ENCODE data around the gene ERP44.
"Not testable (repeated sequence)": the region's sequence is repeated elsewhere in the genome, so short reads cannot be mapped to it uniquely, and the experiment has no call there.

ERP44 gene

GRCh38 chr9:99998266-99998665 lies 100.5 kb downstream of the ERP44 start:
- no peak for DNase-seq

- not testable (repeated sequence) for DNase-seq
Observed at GRCh38 chr9:99990508-99990907, 108.3 kb downstream of the ERP44 start.

- no peak for DNase-seq
Observed at GRCh38 chr9:99986642-99987041, 112.2 kb downstream of the ERP44 start.

GRCh38 chr9:99980598-99980997 lies 118.2 kb downstream of the ERP44 start:
- no peak for DNase-seq

- DNase-seq, result no peak
Observed at GRCh38 chr9:99978221-99978620, 120.6 kb downstream of the ERP44 start.

GRCh38 chr9:99977033-99977792 lies 121.6 kb downstream of the ERP44 start:
- DNase-seq, result no peak

- DNase-seq, result no peak
Observed at GRCh38 chr9:99973455-99973854, 125.3 kb downstream of the ERP44 start.

- no peak for DNase-seq
Observed at GRCh38 chr9:99971410-99971809, 127.4 kb downstream of the ERP44 start.

- DNase-seq, result no peak
Observed at GRCh38 chr9:99970481-99970880, 128.3 kb downstream of the ERP44 start.

- no peak for DNase-seq
Observed at GRCh38 chr9:99967457-99967856, 131.3 kb downstream of the ERP44 start.

GRCh38 chr9:99966716-99967115 lies 132.1 kb downstream of the ERP44 start:
- DNase-seq, result no peak

- no peak for DNase-seq
Observed at GRCh38 chr9:99966001-99966400, 132.8 kb downstream of the ERP44 start.

GRCh38 chr9:99964336-99964735 lies 134.5 kb downstream of the ERP44 start:
- no peak for DNase-seq

GRCh38 chr9:99962680-99963261 lies 136.0 kb downstream of the ERP44 start:
- no peak for DNase-seq

- DNase-seq, result no peak
Observed at GRCh38 chr9:99955606-99956005, 143.2 kb downstream of the ERP44 start.

GRCh38 chr9:99954819-99955218 lies 144.0 kb downstream of the ERP44 start:
- DNase-seq, result no peak

GRCh38 chr9:99953861-99954507 lies 144.8 kb downstream of the ERP44 start:
- no peak for DNase-seq

- DNase-seq, result no peak
Observed at GRCh38 chr9:99948896-99949295, 149.9 kb downstream of the ERP44 start.

GRCh38 chr9:99948482-99948881 lies 150.3 kb downstream of the ERP44 start:
- DNase-seq, result no peak

- no peak for DNase-seq
Observed at GRCh38 chr9:99947395-99947794, 151.4 kb downstream of the ERP44 start.

- DNase-seq, result no peak
Observed at GRCh38 chr9:99936947-99937587, 161.7 kb downstream of the ERP44 start.

- no peak for DNase-seq
Observed at GRCh38 chr9:99931155-99931840, 167.5 kb downstream of the ERP44 start.

GRCh38 chr9:99929652-99930051 lies 169.1 kb downstream of the ERP44 start:
- no peak for DNase-seq

Data from NCI-H526 (cell line).